ENCODE measurements around the gene SLC13A3.

SLC13A3 gene

GRCh38 chr20:46562373-46563169 lies 88.7 kb downstream of the SLC13A3 start:
- peak; percentile 16 for DNase-seq (ENCODE audit: low read depth)
- peak; percentile 80 for TF ChIP-seq CTCF (IDR thresholded peaks at IDR 0.05; ENCODE audit: control insufficient read depth, insufficient read depth, low read depth, low read length, missing control alignments)
- H3K4me3 ChIP-seq (ENCODE audit: control insufficient read depth, low read depth, low read length) = peak overlapping the region; percentile 25

- H3K4me3 ChIP-seq (ENCODE audit: control insufficient read depth, low read depth, low read length) = no peak overlapping the region
- no peak for DNase-seq (ENCODE audit: low read depth)
- TF ChIP-seq CTCF (IDR thresholded peaks at IDR 0.05; ENCODE audit: control insufficient read depth, insufficient read depth, low read depth, low read length, missing control alignments) = no peak
These were observed 89.3 kb downstream of the SLC13A3 start for GRCh38 chr20:46562009-46562372.

GRCh38 chr20:46559685-46560440 lies 91.4 kb downstream of the SLC13A3 start:
- no peak for TF ChIP-seq CTCF (IDR thresholded peaks at IDR 0.05; ENCODE audit: control insufficient read depth, insufficient read depth, low read depth, low read length, missing control alignments)
- DNase-seq (ENCODE audit: low read depth) = no peak

GRCh38 chr20:46559001-46559400 lies 92.3 kb downstream of the SLC13A3 start:
- TF ChIP-seq CTCF (IDR thresholded peaks at IDR 0.05; ENCODE audit: control insufficient read depth, insufficient read depth, low read depth, low read length, missing control alignments) = no peak
- no peak for DNase-seq (ENCODE audit: low read depth)
- H3K4me3 ChIP-seq (ENCODE audit: control insufficient read depth, low read depth, low read length) = no peak overlapping the region

More at GRCh38 chr20:46559685-46560440, 91.4 kb downstream of the SLC13A3 start:
- no peak overlapping the region for H3K4me3 ChIP-seq (ENCODE audit: control insufficient read depth, low read depth, low read length)

GRCh38 chr20:46558511-46558959 lies 92.7 kb downstream of the SLC13A3 start:
- no peak for TF ChIP-seq CTCF (IDR thresholded peaks at IDR 0.05; ENCODE audit: control insufficient read depth, insufficient read depth, low read depth, low read length, missing control alignments)
- DNase-seq (ENCODE audit: low read depth) = peak; percentile 57
- no peak overlapping the region for H3K4me3 ChIP-seq (ENCODE audit: control insufficient read depth, low read depth, low read length)

- TF ChIP-seq CTCF (IDR thresholded peaks at IDR 0.05; ENCODE audit: control insufficient read depth, insufficient read depth, low read depth, low read length, missing control alignments) = no peak
- peak; percentile 60 for DNase-seq (ENCODE audit: low read depth)
- no peak overlapping the region for H3K4me3 ChIP-seq (ENCODE audit: control insufficient read depth, low read depth, low read length)
These were observed 93.9 kb downstream of the SLC13A3 start for GRCh38 chr20:46557231-46557956.

Data from AG09309 (cell line).